ENCODE measurements around the gene TEX2. TPM values are rescaled to one million over a fixed set of nuclear protein-coding genes. Genes with fewer than 3 reads are reported as not detected.

TEX2 gene
- polyA plus RNA-seq, 1 of the 3 experiments (the other 2 are of a cell fraction) = 24.0 TPM

- TF ChIP-seq USF1 (IDR thresholded peaks at IDR 0.05; ENCODE audit: borderline replicate concordance, low read depth) = no peak
Measured at GRCh38 chr17:64261417-64262145, 1.5 kb downstream of the TEX2 start (continued).

DNA sequence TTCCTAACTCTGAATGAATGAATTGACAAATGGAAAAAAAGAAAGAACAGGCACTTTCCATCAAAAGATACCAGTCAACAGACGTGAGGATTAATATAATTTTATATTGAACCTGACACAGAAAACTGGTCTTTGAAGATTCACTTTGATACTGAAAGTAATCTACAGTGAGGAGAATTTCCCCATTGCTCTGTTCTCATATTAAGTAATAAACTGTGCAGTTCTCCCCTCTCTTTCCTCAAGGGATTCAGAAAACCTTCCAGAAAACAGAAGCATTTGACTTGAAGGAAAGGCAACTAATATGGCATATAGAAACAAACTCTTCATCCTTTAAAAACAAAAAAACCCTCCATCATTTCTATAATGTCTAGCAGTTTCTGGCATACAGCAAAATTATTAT is 2.2 kb downstream of the TEX2 start:
- Histone ChIP-seq H3K9me2 (no peaks in the 10 kb centered on the region), H3K27ac (ENCODE audit: low read depth in 2 of 2, low read length in 1 of 2) (no peak overlapping the region; a peak in 1 of 4 replicates), H3F3A (replicated peaks; ENCODE audit: insufficient read depth) (peaks cover 17% of the 10 kb centered on the region), H3K36me3 (replicated peaks in 1 of 2; ENCODE audit: control insufficient read depth in 1 of 2, insufficient read depth in 2 of 2, low read length in 1 of 2) (no peaks in the 10 kb centered on the region), H3K4me2 (peak overlapping the region; percentile 36), H3K4me3 (ENCODE audit: low read depth in 2 of 2, low read length in 1 of 2) (no peak overlapping the region; a peak in 1 of 4 replicates), H3K9me3 (no peaks in the 10 kb centered on the region), H3K9ac (no peak overlapping the region), H4K20me1 (ENCODE audit: insufficient read depth) (peaks cover 7% of the 10 kb centered on the region; the same call in 1 of the 2 replicates), H3K4me1 (ENCODE audit: control insufficient read depth in 1 of 2, insufficient read depth in 2 of 2, low read depth in 1 of 2, low read length in 1 of 2) (peaks cover 33 to 45% of the 10 kb centered on the region in 2 experiments; a peak in 3 of 4 replicates), H2AFZ (ENCODE audit: low read depth) (no peak overlapping the region), H3K27me3 (ENCODE audit: insufficient read depth) (no peaks in the 10 kb centered on the region), H3K79me2 (ENCODE audit: insufficient read depth) (peaks cover 65% of the 10 kb centered on the region)
- CTCF ChIA-PET = no interaction called here
- 88% methylated on average over 1 of the region's 1 CpG for WGBS (ENCODE audit: low lambda C conversion rate)
- POLR2A ChIA-PET = no interaction called here
- TF ChIP-seq, protein P1, sequence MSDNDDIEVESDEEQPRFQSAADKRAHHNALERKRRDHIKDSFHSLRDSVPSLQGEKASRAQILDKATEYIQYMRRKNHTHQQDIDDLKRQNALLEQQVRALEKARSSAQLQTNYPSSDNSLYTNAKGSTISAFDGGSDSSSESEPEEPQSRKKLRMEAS (IDR thresholded peaks at IDR 0.05; ENCODE audit: low read depth) = no peak
- no peak for TF ChIP-seq FOSL2 (IDR thresholded peaks at IDR 0.05; ENCODE audit: borderline replicate concordance, low read depth)
- no peak for TF ChIP-seq TCF12 (IDR thresholded peaks at IDR 0.05)
- no peak for TF ChIP-seq YY1 (IDR thresholded peaks at IDR 0.05; ENCODE audit: low read depth)
- no peak for TF ChIP-seq FOXM1 (IDR thresholded peaks at IDR 0.05; ENCODE audit: low read depth)
- TF ChIP-seq, protein P2, sequence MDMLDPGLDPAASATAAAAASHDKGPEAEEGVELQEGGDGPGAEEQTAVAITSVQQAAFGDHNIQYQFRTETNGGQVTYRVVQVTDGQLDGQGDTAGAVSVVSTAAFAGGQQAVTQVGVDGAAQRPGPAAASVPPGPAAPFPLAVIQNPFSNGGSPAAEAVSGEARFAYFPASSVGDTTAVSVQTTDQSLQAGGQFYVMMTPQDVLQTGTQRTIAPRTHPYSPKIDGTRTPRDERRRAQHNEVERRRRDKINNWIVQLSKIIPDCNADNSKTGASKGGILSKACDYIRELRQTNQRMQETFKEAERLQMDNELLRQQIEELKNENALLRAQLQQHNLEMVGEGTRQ (IDR thresholded peaks at IDR 0.05; ENCODE audit: borderline replicate concordance, low read depth, low read length) = no peak
- no peak for TF ChIP-seq USF1 (IDR thresholded peaks at IDR 0.05; ENCODE audit: borderline replicate concordance, low read depth)
- TF ChIP-seq RAD21 (IDR thresholded peaks at IDR 0.05; ENCODE audit: low read length) = no peak
- no peak for TF ChIP-seq RCOR1 (IDR thresholded peaks at IDR 0.05; ENCODE audit: low read length)
- no peak for TF ChIP-seq POLR2AphosphoS5 (IDR thresholded peaks at IDR 0.05; ENCODE audit: low read depth, low read length)
- no peak for TF ChIP-seq ELF1 (IDR thresholded peaks at IDR 0.05)
- TF ChIP-seq NFIC (IDR thresholded peaks at IDR 0.05; ENCODE audit: borderline replicate concordance) = no peak
- DNase-seq = no peak

DNA sequence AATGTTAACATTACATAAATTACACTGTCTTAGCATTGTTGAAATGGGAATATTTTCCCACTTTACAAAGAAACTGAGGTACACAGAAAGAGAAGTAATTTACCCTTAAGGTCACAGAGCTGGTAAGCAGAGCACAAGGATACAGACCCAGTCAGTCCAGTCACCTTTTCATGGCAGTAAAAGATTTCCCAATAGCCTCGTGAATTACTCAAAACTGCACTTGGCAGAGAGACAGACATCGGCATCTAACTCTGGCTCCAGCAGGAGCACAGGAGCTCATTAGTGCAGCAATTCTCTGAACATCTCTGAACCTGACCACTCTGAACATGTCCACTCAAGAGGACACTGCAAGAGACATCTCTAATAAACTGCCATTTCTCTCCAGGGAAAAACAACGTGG is 3.1 kb downstream of the TEX2 start:
- WGBS (ENCODE audit: low lambda C conversion rate) = 59% methylated on average over 3 of the region's 3 CpGs
- peaks cover 73% of the 10 kb centered on the region for H3K79me2 ChIP-seq (ENCODE audit: insufficient read depth)
- H3K4me3 ChIP-seq (ENCODE audit: low read depth in 2 of 2, low read length in 1 of 2) = no peak overlapping the region
- CTCF ChIA-PET = interaction anchor here (0.6 to 1.1 kb wide), 4 partner anchors 22 to 235 kb away, joined by 3 to 4 read pairs (median 3); no protein-coding TSS in a partner anchor
- H3K36me3 ChIP-seq (replicated peaks in 1 of 2; ENCODE audit: control insufficient read depth in 1 of 2, insufficient read depth in 2 of 2, low read length in 1 of 2) = peaks cover 0 to 2% of the 10 kb centered on the region in 2 experiments
- DNase-seq = no peak
- no peaks in the 10 kb centered on the region for H3K27me3 ChIP-seq (ENCODE audit: insufficient read depth)
- H3K4me1 ChIP-seq (ENCODE audit: control insufficient read depth in 1 of 2, insufficient read depth in 2 of 2, low read depth in 1 of 2, low read length in 1 of 2) = peaks cover 33 to 46% of the 10 kb centered on the region in 2 experiments; a peak in 3 of 4 replicates
- peak overlapping the region; percentile 36 for H3K4me2 ChIP-seq
- TF ChIP-seq NFIC (IDR thresholded peaks at IDR 0.05; ENCODE audit: borderline replicate concordance) = peak; percentile 17; the same call in 1 of the 2 replicates
- no peak for TF ChIP-seq EP300 (IDR thresholded peaks at IDR 0.05; ENCODE audit: borderline replicate concordance in 1 of 2, low read depth in 1 of 2, low read length in 1 of 2)
- TF ChIP-seq, protein P3, sequence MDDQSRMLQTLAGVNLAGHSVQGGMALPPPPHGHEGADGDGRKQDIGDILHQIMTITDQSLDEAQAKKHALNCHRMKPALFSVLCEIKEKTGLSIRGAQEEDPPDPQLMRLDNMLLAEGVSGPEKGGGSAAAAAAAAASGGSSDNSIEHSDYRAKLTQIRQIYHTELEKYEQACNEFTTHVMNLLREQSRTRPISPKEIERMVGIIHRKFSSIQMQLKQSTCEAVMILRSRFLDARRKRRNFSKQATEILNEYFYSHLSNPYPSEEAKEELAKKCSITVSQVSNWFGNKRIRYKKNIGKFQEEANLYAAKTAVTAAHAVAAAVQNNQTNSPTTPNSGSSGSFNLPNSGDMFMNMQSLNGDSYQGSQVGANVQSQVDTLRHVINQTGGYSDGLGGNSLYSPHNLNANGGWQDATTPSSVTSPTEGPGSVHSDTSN (IDR thresholded peaks at IDR 0.05) = 0 out of 2 replicates have a peak, but pooled peaks have one; percentile 28
- no peak for TF ChIP-seq SMC3 (IDR thresholded peaks at IDR 0.05; ENCODE audit: low read depth, low read length)
- H4K20me1 ChIP-seq (ENCODE audit: insufficient read depth) = peaks cover 7% of the 10 kb centered on the region; the same call in 1 of the 2 replicates
- H2AFZ ChIP-seq (ENCODE audit: low read depth) = no peak overlapping the region
- no peak overlapping the region for H3K9ac ChIP-seq
- peaks cover 17% of the 10 kb centered on the region for H3F3A ChIP-seq (replicated peaks; ENCODE audit: insufficient read depth)
- H3K9me3 ChIP-seq = no peaks in the 10 kb centered on the region
- POLR2A ChIA-PET = interaction anchor here (1.1 kb wide), 1 partner anchor 12 kb away, joined by 4 read pairs; no protein-coding TSS in a partner anchor
- H3K27ac ChIP-seq (ENCODE audit: low read depth in 2 of 2, low read length in 1 of 2) = no peak overlapping the region
- H3K9me2 ChIP-seq = no peaks in the 10 kb centered on the region
